Activated CD8-positive, alpha-beta memory T cell treated with anti-CD3 and anti-CD28 coated beads, Interleukin-2, amount 50 U/mL, for 48 hours (primary cell): ENCODE measurements around the gene KRT17.
"Not testable (repeated sequence)": the region's sequence is repeated elsewhere in the genome, so short reads cannot be mapped to it uniquely, and the experiment has no call there.

Experiments
- DNase-seq: peaks from one replicate; pipeline ENCODE4 v3.0.0-alpha.2; 2020

Gene KRT17

GRCh38 chr17:41589301-41589700 lies 35.1 kb downstream of the KRT17 start:
- no peak for DNase-seq

- DNase-seq, result no peak
These were observed 36.1 kb downstream of the KRT17 start for GRCh38 chr17:41588126-41588810.

- no peak for DNase-seq
These were observed 37.4 kb downstream of the KRT17 start, which contains the start of gene KRT14 for GRCh38 chr17:41586863-41587495. Gene KRT14 (minus strand): TSS chr17:41586895. CDS start chr17:41586834, 61 bp downstream.

- no peak for DNase-seq
These were observed 38.9 kb downstream of the KRT17 start for GRCh38 chr17:41585301-41586056.

- not testable (repeated sequence) for DNase-seq
These were observed 39.9 kb downstream of the KRT17 start for GRCh38 chr17:41584331-41584927.

GRCh38 chr17:41583137-41584127 lies 40.9 kb downstream of the KRT17 start:
- DNase-seq, result no peak

GRCh38 chr17:41582061-41582968 lies 42.1 kb downstream of the KRT17 start:
- DNase-seq, result not testable (repeated sequence)

- no peak for DNase-seq
These were observed 42.9 kb downstream of the KRT17 start for GRCh38 chr17:41581366-41582060.

- no peak for DNase-seq
These were observed 43.5 kb downstream of the KRT17 start for GRCh38 chr17:41580687-41581365.

GRCh38 chr17:41580244-41580575 lies 44.2 kb downstream of the KRT17 start:
- DNase-seq, result no peak

GRCh38 chr17:41579484-41580243 lies 44.7 kb downstream of the KRT17 start:
- DNase-seq, result peak; percentile 89

GRCh38 chr17:41578971-41579370 lies 45.4 kb downstream of the KRT17 start:
- DNase-seq, result no peak

- no peak for DNase-seq
These were observed 45.8 kb downstream of the KRT17 start for GRCh38 chr17:41578538-41578937.

- DNase-seq, result not testable (repeated sequence)
These were observed 47.6 kb downstream of the KRT17 start for GRCh38 chr17:41576740-41577139.

- DNase-seq, result no peak
These were observed 49.0 kb downstream of the KRT17 start for GRCh38 chr17:41575336-41575735.

- DNase-seq, result no peak
These were observed 52.6 kb downstream of the KRT17 start, which contains the start of gene KRT9 for GRCh38 chr17:41571561-41572434. Gene KRT9 (minus strand): TSS chr17:41572059. CDS start chr17:41571992, 67 bp downstream.
